Activated CD4-positive, alpha-beta memory T cell treated with anti-CD3 and anti-CD28 coated beads, Interleukin-2, amount 10 ng/mL, durations not matched to agents 7 days and 5 days (primary cell): Measurements from ENCODE around the gene AHDC1. TPM values are rescaled to one million over a fixed set of nuclear protein-coding genes. Genes with fewer than 3 reads are reported as not detected.
"Not testable (repeated sequence)": the region's sequence is repeated elsewhere in the genome, so short reads cannot be mapped to it uniquely, and the experiment has no call there.

Experiments used
- CTCF ChIA-PET: fragments of 350-600 bp; sonication (Branson Sonifier 250); formaldehyde crosslinking; loops from one replicate; lab custom pipeline; 2021; ENCODE audit warnings: antibody characterized with exemption, inconsistent platforms; lab: Charles Lee
- POLR2A ChIA-PET: fragments of 350-600 bp; sonication (Branson Sonifier 250); formaldehyde crosslinking; loops from one replicate; lab custom pipeline; 2021; ENCODE audit warnings: antibody characterized with exemption; lab: Charles Lee
- DNase-seq: peaks from one replicate; pipeline ENCODE4 v3.0.0-alpha.2; 2020
- H3K27ac Mint-ChIP-seq: one replicate; pipeline ENCODE4 v1.8.0; 2021; ENCODE audit warnings: mild to moderate bottlenecking, mixed read lengths
- H3K27me3 Mint-ChIP-seq: one replicate; pipeline ENCODE4 v1.8.0; 2021; ENCODE audit warnings: mixed read lengths
- H3K36me3 Mint-ChIP-seq: one replicate; pipeline ENCODE4 v1.8.0; 2021; ENCODE audit warnings: low read depth, mixed read lengths
- H3K4me1 Mint-ChIP-seq: one replicate; pipeline ENCODE4 v1.8.0; 2021; ENCODE audit warnings: mixed read lengths
- H3K4me3 Mint-ChIP-seq: one replicate; pipeline ENCODE4 v1.8.0; 2021; ENCODE audit warnings: mild to moderate bottlenecking, mixed read lengths
- H3K9me3 Mint-ChIP-seq: one replicate; pipeline ENCODE4 v1.8.0; 2021; ENCODE audit warnings: mixed read lengths
- total RNA-seq, 2 experiments: library from RNA; stranded (reverse); gene quantifications; one replicate each; pipeline ENCODE4 v1.2.3, GENCODE V29; 2021

AHDC1 gene
- total RNA-seq, 2 experiments from 2014 or later, result 16.9 to 18.9 TPM

GRCh38 chr1:27554293-27554692, 49.7 kb downstream of the AHDC1 start:
- CTCF ChIA-PET, result interaction anchor here (0.9 to 6.1 kb wide), 4 partner anchors 15 to 253 kb away, joined by 3 to 82 read pairs (median 48); partner anchors contain the start of gene AHDC1
- H3K4me3 Mint-ChIP-seq, result no peak overlapping the region
- no peaks in the 10 kb centered on the region for H3K27me3 Mint-ChIP-seq
- H3K36me3 Mint-ChIP-seq, result peaks cover 2% of the 10 kb centered on the region
- peaks cover 32% of the 10 kb centered on the region for H3K4me1 Mint-ChIP-seq
- DNase-seq, result no peak
- no peak overlapping the region for H3K27ac Mint-ChIP-seq
- no peaks in the 10 kb centered on the region for H3K9me3 Mint-ChIP-seq
- POLR2A ChIA-PET, result interaction anchor here (1.0 to 1.5 kb wide), 3 partner anchors 31 to 64 kb away, joined by 3 to 9 read pairs (median 4); partner anchors contain the start of genes AHDC1 and WASF2

DNA sequence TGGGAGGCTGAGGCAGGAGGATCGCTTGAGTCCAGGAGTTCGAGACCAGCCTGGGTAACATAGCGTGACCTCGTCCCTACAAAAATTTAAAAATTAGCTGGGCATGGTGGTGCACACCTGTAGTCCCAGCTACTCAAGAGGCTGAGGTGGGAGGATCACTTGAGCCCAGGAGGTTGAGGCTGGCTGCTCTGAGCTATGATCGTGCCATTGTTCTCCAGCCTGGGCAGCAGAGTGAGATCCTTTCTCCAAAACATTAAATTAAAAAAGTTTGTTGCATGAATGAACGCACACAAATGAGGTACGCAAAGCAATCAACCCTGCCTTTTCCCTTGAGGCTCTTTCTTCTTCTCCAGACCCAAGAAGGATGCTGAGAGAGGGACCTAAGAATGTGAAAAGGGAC, 50.1 kb downstream of the AHDC1 start:
- H3K27ac Mint-ChIP-seq, DNase-seq, H3K36me3 Mint-ChIP-seq, H3K9me3 Mint-ChIP-seq, H3K4me3 Mint-ChIP-seq, H3K27me3 Mint-ChIP-seq, CTCF ChIA-PET: not testable (repeated sequence)
- POLR2A ChIA-PET, result interaction anchor here (1.0 kb wide), 1 partner anchor 50 kb away, joined by 9 read pairs; the partner anchor contains the start of gene AHDC1
- peaks cover 32% of the 10 kb centered on the region for H3K4me1 Mint-ChIP-seq

- ChIA-PET CTCF (interaction anchor here (1.3 kb wide), 1 partner anchor 15 kb away, joined by 4 read pairs; no protein-coding TSS in a partner anchor), POLR2A (interaction anchor here (1.2 to 1.5 kb wide), 2 partner anchors 15 to 63 kb away, joined by 3 read pairs; partner anchors contain the start of gene WASF2)
- Mint-ChIP-seq H3K36me3 (peaks cover 4% of the 10 kb centered on the region), H3K4me3 (no peak overlapping the region), H3K27ac (no peak overlapping the region), H3K27me3 (no peaks in the 10 kb centered on the region), H3K4me1 (peaks cover 30% of the 10 kb centered on the region), H3K9me3 (no peaks in the 10 kb centered on the region)
- DNase-seq, result no peak
These were observed 51.0 kb downstream of the AHDC1 start for GRCh38 chr1:27552911-27553420.

DNA sequence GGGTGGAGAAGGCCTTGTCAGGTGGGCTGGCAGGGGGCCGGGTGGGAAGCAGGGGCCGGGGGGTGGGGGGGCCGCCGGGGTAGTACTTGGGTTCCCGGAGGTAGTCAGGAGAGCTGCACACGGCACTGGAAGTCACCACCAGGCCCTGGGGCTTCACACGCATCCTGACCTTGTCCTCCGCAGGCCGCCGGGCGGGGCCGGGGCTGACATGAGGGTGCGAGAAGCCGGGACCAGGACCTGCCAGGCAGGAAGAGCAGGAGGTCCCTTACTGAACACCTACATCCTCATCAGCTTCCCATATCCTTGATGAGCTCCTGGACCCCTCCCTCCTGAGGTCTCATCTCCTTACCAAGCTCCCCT, 52.0 kb downstream of the AHDC1 start:
- H3K27me3 Mint-ChIP-seq, result no peaks in the 10 kb centered on the region
- peaks cover 22% of the 10 kb centered on the region for H3K4me1 Mint-ChIP-seq
- ChIA-PET CTCF (interaction anchor here (1.3 to 1.5 kb wide), 2 partner anchors 27 to 55 kb away, joined by 4 read pairs; no protein-coding TSS in a partner anchor), POLR2A (interaction anchor here (1.2 to 1.5 kb wide), 2 partner anchors 16 to 62 kb away, joined by 3 read pairs; partner anchors contain the start of gene WASF2)
- no peak for DNase-seq
- H3K36me3 Mint-ChIP-seq, result peaks cover 4% of the 10 kb centered on the region
- H3K27ac Mint-ChIP-seq, result no peak overlapping the region
- H3K9me3 Mint-ChIP-seq, result no peaks in the 10 kb centered on the region
- H3K4me3 Mint-ChIP-seq, result no peak overlapping the region

DNA sequence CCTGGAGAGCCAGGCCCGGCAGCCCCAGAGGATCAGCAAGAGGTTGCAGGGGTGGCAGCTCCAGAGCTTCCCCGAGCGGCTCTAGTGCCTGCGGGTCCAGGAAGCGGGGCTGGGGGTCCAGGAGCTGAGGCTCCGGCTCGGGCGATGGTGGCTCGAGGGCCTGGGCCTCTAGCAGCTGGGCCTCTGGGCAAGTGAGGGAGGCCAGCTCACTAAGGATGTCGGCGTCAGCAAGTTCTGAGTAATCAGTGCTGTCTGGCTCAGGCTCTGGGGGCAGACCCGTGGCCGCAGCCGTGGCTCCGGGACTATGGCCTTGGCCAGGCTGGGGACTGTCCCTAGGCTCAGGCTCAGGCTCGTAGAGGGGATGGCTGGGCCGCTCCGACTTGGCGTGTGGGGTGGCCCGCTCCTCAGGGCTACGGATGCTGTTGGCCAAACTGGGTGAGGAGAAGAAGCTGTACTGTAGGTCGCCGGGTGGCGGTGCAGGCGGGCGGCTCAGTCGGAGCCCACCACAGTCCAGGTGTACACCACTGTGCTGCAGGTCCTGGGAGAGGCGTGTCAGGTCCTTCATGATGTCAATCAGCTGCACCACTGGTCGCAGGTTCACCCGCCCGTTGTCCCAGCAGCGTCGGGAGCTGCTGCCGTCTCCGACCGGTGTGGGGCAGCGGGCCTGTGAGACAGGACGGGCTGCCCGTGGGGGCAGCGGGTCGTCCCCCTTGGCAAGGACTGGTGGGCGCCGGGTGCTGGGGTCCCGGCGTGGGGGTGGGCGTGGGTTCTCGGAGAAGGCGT, 52.6 kb downstream of the AHDC1 start:
- no peak for DNase-seq
- Mint-ChIP-seq H3K9me3 (no peaks in the 10 kb centered on the region), H3K4me3 (no peak overlapping the region), H3K27me3 (no peaks in the 10 kb centered on the region), H3K27ac (no peak overlapping the region), H3K36me3 (peaks cover 4% of the 10 kb centered on the region), H3K4me1 (peaks cover 17% of the 10 kb centered on the region)
- ChIA-PET POLR2A (interaction anchor here (1.5 kb wide), 1 partner anchor 62 kb away, joined by 3 read pairs; the partner anchor contains the start of gene WASF2), CTCF (interaction anchor here (1.3 to 1.5 kb wide), 2 partner anchors 26 to 56 kb away, joined by 4 read pairs; no protein-coding TSS in a partner anchor)

- H3K9me3 Mint-ChIP-seq, result no peaks in the 10 kb centered on the region
- no peak for DNase-seq
These were observed 53.3 kb downstream of the AHDC1 start for GRCh38 chr1:27550510-27551169.

DNA sequence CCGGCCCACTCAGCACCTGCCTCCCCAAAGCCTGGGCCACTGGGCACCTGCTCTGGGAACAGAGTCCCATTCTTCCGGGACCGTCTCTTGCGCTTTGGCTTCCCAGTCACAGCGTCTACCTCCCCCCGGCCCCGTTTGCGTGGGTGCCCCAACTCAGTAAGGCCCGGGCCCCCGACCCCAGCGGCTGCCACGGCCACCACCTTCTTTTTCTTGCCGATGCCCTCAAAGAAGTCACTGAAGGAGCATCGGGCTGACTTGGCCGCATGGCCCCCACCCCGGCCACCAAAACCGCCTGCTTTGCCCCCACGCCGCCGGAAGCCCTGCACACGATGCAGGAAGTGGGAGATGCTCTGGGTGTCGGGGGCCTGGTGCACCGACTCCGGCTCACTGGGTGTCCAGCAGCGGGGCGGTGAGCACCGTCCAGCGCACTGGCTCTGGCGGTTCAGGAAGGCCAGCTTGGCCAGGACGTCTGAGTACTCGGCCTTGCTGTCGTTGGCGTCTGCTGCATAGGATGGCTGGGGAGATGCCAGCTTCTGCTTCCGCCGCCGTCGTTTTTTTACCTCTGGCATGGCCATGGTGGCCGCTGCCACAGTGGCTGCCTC, 54.0 kb downstream of the AHDC1 start:
- CTCF ChIA-PET, result no interaction called here
- H3K4me1 Mint-ChIP-seq, result peaks cover 4% of the 10 kb centered on the region
- POLR2A ChIA-PET, result no interaction called here
- H3K27ac Mint-ChIP-seq, result no peak overlapping the region
- H3K27me3 Mint-ChIP-seq, result no peaks in the 10 kb centered on the region
- H3K9me3 Mint-ChIP-seq, result no peaks in the 10 kb centered on the region
- peaks cover 4% of the 10 kb centered on the region for H3K36me3 Mint-ChIP-seq
- no peak overlapping the region for H3K4me3 Mint-ChIP-seq
- DNase-seq, result no peak

More at GRCh38 chr1:27550510-27551169, 53.3 kb downstream of the AHDC1 start:
- no peaks in the 10 kb centered on the region for H3K27me3 Mint-ChIP-seq
- H3K27ac Mint-ChIP-seq, result no peak overlapping the region
- peaks cover 4% of the 10 kb centered on the region for H3K36me3 Mint-ChIP-seq
- H3K4me3 Mint-ChIP-seq, result no peak overlapping the region
- H3K4me1 Mint-ChIP-seq, result peaks cover 10% of the 10 kb centered on the region
- CTCF ChIA-PET, result interaction anchor here (1.5 kb wide), 1 partner anchor 25 kb away, joined by 4 read pairs; no protein-coding TSS in a partner anchor
- POLR2A ChIA-PET, result no interaction called here

- DNase-seq, result no peak
- no peaks in the 10 kb centered on the region for H3K9me3 Mint-ChIP-seq
- H3K36me3 Mint-ChIP-seq, result peaks cover 4% of the 10 kb centered on the region
- ChIA-PET CTCF (interaction anchor here (1.0 kb wide), 1 partner anchor 7 kb away, joined by 3 read pairs; no protein-coding TSS in a partner anchor), POLR2A (no interaction called here)
- no peak overlapping the region for H3K27ac Mint-ChIP-seq
- H3K4me1 Mint-ChIP-seq, result no peaks in the 10 kb centered on the region
- no peak overlapping the region for H3K4me3 Mint-ChIP-seq
- H3K27me3 Mint-ChIP-seq, result no peaks in the 10 kb centered on the region
These were observed 54.9 kb downstream of the AHDC1 start for GRCh38 chr1:27548858-27549719.

- no peak overlapping the region for H3K27ac Mint-ChIP-seq
- no peak overlapping the region for H3K4me3 Mint-ChIP-seq
- peaks cover 2% of the 10 kb centered on the region for H3K4me1 Mint-ChIP-seq
- CTCF ChIA-PET, result interaction anchor here (1.0 kb wide), 1 partner anchor 8 kb away, joined by 3 read pairs; no protein-coding TSS in a partner anchor
- no peaks in the 10 kb centered on the region for H3K27me3 Mint-ChIP-seq
- POLR2A ChIA-PET, result no interaction called here
- no peak for DNase-seq
- H3K9me3 Mint-ChIP-seq, result no peaks in the 10 kb centered on the region
- peaks cover 4% of the 10 kb centered on the region for H3K36me3 Mint-ChIP-seq
These were observed 55.6 kb downstream of the AHDC1 start for GRCh38 chr1:27548136-27548853.

DNA sequence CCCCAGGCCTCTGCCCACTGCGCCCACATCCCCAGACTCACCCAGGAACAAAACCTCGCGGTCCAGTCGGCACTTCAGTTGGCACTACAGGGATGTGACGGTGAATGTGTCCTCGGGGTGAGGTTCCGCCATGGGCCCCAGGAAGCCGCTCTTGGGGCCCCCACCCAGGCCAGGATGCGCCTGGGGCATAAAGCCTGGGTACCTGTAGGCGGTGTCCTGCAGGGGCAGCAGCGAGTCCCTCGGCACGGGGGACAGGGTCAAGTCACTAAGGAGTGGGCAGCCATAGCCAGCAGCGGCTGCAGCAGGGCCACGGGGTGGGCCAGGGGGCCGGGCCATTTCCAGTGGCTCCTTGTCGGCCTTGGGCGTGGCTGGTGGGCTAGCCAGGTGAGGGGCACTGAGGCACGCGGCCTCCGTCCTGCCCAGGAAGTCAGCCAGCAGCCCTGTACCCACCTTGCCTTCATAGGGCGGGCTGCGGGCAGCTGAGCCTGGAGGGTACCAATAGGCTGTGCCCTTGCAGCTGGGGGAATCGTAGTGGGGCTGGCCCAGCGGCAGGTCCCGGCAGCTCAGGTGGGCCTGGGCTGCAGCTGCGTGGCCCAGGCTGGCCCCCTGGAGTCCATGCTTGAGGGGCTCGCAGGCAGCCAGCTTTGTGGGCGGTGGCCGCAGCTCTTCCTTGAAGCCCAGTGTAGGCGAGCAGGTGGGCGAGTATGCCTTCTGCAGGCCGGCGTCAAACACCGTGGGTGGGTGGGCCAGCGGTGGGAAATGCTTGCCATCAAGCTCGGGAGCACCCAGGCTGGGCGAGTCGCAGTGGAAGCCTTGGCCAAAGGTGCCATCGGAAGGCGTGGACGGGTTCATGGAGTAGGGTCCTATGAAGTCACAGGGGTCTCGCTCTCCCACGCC, 56.5 kb downstream of the AHDC1 start:
- Mint-ChIP-seq H3K27me3 (no peaks in the 10 kb centered on the region), H3K4me1 (peaks cover 5% of the 10 kb centered on the region), H3K9me3 (no peaks in the 10 kb centered on the region), H3K36me3 (peaks cover 4% of the 10 kb centered on the region), H3K27ac (no peak overlapping the region), H3K4me3 (no peak overlapping the region)
- CTCF ChIA-PET, result interaction anchor here (0.6 to 1.5 kb wide), 2 partner anchors 9 to 59 kb away, joined by 3 to 6 read pairs; no protein-coding TSS in a partner anchor
- no peak for DNase-seq
- POLR2A ChIA-PET, result no interaction called here
